Measurements from ENCODE around the gene KRT74. TPM values are rescaled to one million over a fixed set of nuclear protein-coding genes. Genes with fewer than 3 reads are reported as not detected.
A peak's percentile ranks its signal among the peaks of the same experiment; 100 is the strongest.

The KRT74 gene
- total and polyA plus RNA-seq, 2 donors from 2014 or later: not detected

GRCh38 chr12:52613384-52614030 lies 39.9 kb upstream of the KRT74 start:
- no peak for FAIRE-seq
- Histone ChIP-seq H3K4me3 (ENCODE audit: low read length in 3 of 3) (no peak overlapping the region), H3K27me3 (ENCODE audit: control insufficient read depth, insufficient read depth, low read length) (no peaks in the 10 kb centered on the region), H3K36me3 (ENCODE audit: control insufficient read depth in 2 of 3, insufficient read depth in 3 of 3, low read length in 3 of 3) (no peaks in the 10 kb centered on the region), H3K9me3 (ENCODE audit: control insufficient read depth in 2 of 3, insufficient read depth in 1 of 3, low read length in 3 of 3) (no peaks in the 10 kb centered on the region), H3K9ac (ENCODE audit: low read length in 3 of 3) (no peak overlapping the region), H3K27ac (ENCODE audit: low read depth in 2 of 2, low read length in 2 of 2) (no peak overlapping the region), H3K4me1 (ENCODE audit: control insufficient read depth in 2 of 3, insufficient read depth in 2 of 3, low read depth in 1 of 3, low read length in 3 of 3) (no peaks in the 10 kb centered on the region)
- DNase-seq: peak in 2 of 5 donors; percentile 5 to 11
- TF ChIP-seq, protein P1, sequence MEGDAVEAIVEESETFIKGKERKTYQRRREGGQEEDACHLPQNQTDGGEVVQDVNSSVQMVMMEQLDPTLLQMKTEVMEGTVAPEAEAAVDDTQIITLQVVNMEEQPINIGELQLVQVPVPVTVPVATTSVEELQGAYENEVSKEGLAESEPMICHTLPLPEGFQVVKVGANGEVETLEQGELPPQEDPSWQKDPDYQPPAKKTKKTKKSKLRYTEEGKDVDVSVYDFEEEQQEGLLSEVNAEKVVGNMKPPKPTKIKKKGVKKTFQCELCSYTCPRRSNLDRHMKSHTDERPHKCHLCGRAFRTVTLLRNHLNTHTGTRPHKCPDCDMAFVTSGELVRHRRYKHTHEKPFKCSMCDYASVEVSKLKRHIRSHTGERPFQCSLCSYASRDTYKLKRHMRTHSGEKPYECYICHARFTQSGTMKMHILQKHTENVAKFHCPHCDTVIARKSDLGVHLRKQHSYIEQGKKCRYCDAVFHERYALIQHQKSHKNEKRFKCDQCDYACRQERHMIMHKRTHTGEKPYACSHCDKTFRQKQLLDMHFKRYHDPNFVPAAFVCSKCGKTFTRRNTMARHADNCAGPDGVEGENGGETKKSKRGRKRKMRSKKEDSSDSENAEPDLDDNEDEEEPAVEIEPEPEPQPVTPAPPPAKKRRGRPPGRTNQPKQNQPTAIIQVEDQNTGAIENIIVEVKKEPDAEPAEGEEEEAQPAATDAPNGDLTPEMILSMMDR (IDR thresholded peaks at IDR 0.05; ENCODE audit: borderline replicate concordance, extremely low read depth, insufficient read depth): no peak
- intact Hi-C loops (cut with DNase I): no loop called here

GRCh38 chr12:52612431-52613383 lies 39.1 kb upstream of the KRT74 start:
- TF ChIP-seq, protein P1 (IDR thresholded peaks at IDR 0.05; ENCODE audit: borderline replicate concordance, extremely low read depth, insufficient read depth): no peak
- Histone ChIP-seq H3K27ac (ENCODE audit: low read depth in 2 of 2, low read length in 2 of 2) (no peak overlapping the region), H3K9me3 (ENCODE audit: control insufficient read depth in 2 of 3, insufficient read depth in 1 of 3, low read length in 3 of 3) (no peaks in the 10 kb centered on the region), H3K36me3 (ENCODE audit: control insufficient read depth in 2 of 3, insufficient read depth in 3 of 3, low read length in 3 of 3) (no peaks in the 10 kb centered on the region), H3K9ac (ENCODE audit: low read length in 3 of 3) (no peak overlapping the region), H3K4me1 (ENCODE audit: control insufficient read depth in 2 of 3, insufficient read depth in 2 of 3, low read depth in 1 of 3, low read length in 3 of 3) (no peaks in the 10 kb centered on the region), H3K4me3 (ENCODE audit: low read length in 3 of 3) (no peak overlapping the region), H3K27me3 (ENCODE audit: control insufficient read depth, insufficient read depth, low read length) (no peaks in the 10 kb centered on the region)
- DNase-seq (peak in 2 of 5 donors; percentile 0 to 6), FAIRE-seq (no peak)
- intact Hi-C loops (cut with DNase I): no loop called here

GRCh38 chr12:52611080-52611468 lies 37.4 kb upstream of the KRT74 start:
- intact Hi-C loops (cut with DNase I): no loop called here
- H3K9ac ChIP-seq (ENCODE audit: low read length in 3 of 3): no peak overlapping the region
- H3K27me3 ChIP-seq (ENCODE audit: control insufficient read depth, insufficient read depth, low read length): no peaks in the 10 kb centered on the region
- FAIRE-seq: no peak
- H3K27ac ChIP-seq (ENCODE audit: low read depth in 2 of 2, low read length in 2 of 2): no peak overlapping the region
- TF ChIP-seq, protein P1 (IDR thresholded peaks at IDR 0.05; ENCODE audit: borderline replicate concordance, extremely low read depth, insufficient read depth): no peak
- no peaks in the 10 kb centered on the region for H3K36me3 ChIP-seq (ENCODE audit: control insufficient read depth in 2 of 3, insufficient read depth in 3 of 3, low read length in 3 of 3)
- H3K4me1 ChIP-seq (ENCODE audit: control insufficient read depth in 2 of 3, insufficient read depth in 2 of 3, low read depth in 1 of 3, low read length in 3 of 3): no peaks in the 10 kb centered on the region
- peak in 1 of 5 donors; percentile 5 for DNase-seq
- H3K9me3 ChIP-seq (ENCODE audit: control insufficient read depth in 2 of 3, insufficient read depth in 1 of 3, low read length in 3 of 3): no peaks in the 10 kb centered on the region
- no peak overlapping the region for H3K4me3 ChIP-seq (ENCODE audit: low read length in 3 of 3)
